ENCODE measurements around the gene COL2A1. TPM values are rescaled to one million over a fixed set of nuclear protein-coding genes. Genes with fewer than 3 reads are reported as not detected.

Gene COL2A1
- total RNA-seq, 1 donor from 2014 or later = not detected

GRCh38 chr12:48045965-48046518, 41.8 kb upstream of the COL2A1 start:
- Histone ChIP-seq H3K27me3 (no peaks in the 10 kb centered on the region), H3K4me1 (no peaks in the 10 kb centered on the region), H3K9me3 (no peaks in the 10 kb centered on the region), H3K36me3 (peaks cover 67% of the 10 kb centered on the region), H3K4me3 (no peak overlapping the region), H3K27ac (no peak overlapping the region)
- no peak for ATAC-seq
- no peak for DNase-seq
- no peak for TF ChIP-seq CTCF (IDR thresholded peaks at IDR 0.05)
- intact Hi-C loops (cut with DNase I) = no loop called here

- Histone ChIP-seq H3K9me3 (no peaks in the 10 kb centered on the region), H3K4me3 (no peak overlapping the region), H3K4me1 (no peaks in the 10 kb centered on the region), H3K36me3 (peaks cover 60% of the 10 kb centered on the region), H3K27ac (no peak overlapping the region), H3K27me3 (no peaks in the 10 kb centered on the region)
- no peak for ATAC-seq
- DNase-seq = no peak
- no peak for TF ChIP-seq CTCF (IDR thresholded peaks at IDR 0.05)
- intact Hi-C loops (cut with DNase I) = no loop called here
These were observed 41.0 kb upstream of the COL2A1 start for GRCh38 chr12:48045061-48045846.

- Histone ChIP-seq H3K9me3 (no peaks in the 10 kb centered on the region), H3K27ac (no peak overlapping the region), H3K4me3 (no peak overlapping the region), H3K27me3 (no peaks in the 10 kb centered on the region), H3K4me1 (no peaks in the 10 kb centered on the region), H3K36me3 (peaks cover 60% of the 10 kb centered on the region)
- ATAC-seq (no peak), DNase-seq (no peak)
- intact Hi-C loops (cut with DNase I) = no loop called here
- no peak for TF ChIP-seq CTCF (IDR thresholded peaks at IDR 0.05)
These were observed 40.1 kb upstream of the COL2A1 start for GRCh38 chr12:48044396-48044795.

GRCh38 chr12:48043771-48044170, 39.5 kb upstream of the COL2A1 start:
- peaks cover 57% of the 10 kb centered on the region for H3K36me3 ChIP-seq
- H3K4me3 ChIP-seq = no peak overlapping the region
- no peak overlapping the region for H3K27ac ChIP-seq
- intact Hi-C loops (cut with DNase I) = no loop called here
- no peaks in the 10 kb centered on the region for H3K27me3 ChIP-seq
- no peak for TF ChIP-seq CTCF (IDR thresholded peaks at IDR 0.05)
- no peaks in the 10 kb centered on the region for H3K4me1 ChIP-seq
- no peaks in the 10 kb centered on the region for H3K9me3 ChIP-seq
- no peak for ATAC-seq
- DNase-seq = no peak

- intact Hi-C loops (cut with DNase I) = no loop called here
- no peak for TF ChIP-seq CTCF (IDR thresholded peaks at IDR 0.05)
- peaks cover 7% of the 10 kb centered on the region for H3K4me1 ChIP-seq
- H3K27ac ChIP-seq = no peak overlapping the region
- peaks cover 38% of the 10 kb centered on the region for H3K36me3 ChIP-seq
- ATAC-seq = no peak
- H3K9me3 ChIP-seq = no peaks in the 10 kb centered on the region
- no peak for DNase-seq
- no peaks in the 10 kb centered on the region for H3K27me3 ChIP-seq
- no peak overlapping the region for H3K4me3 ChIP-seq
These were observed 37.5 kb upstream of the COL2A1 start for GRCh38 chr12:48041591-48042423.
